GM21723 (cell line): ENCODE measurements around the gene MTNR1A.
A peak's percentile ranks its signal among the peaks of the same experiment; 100 is the strongest.

Experiments
- ATAC-seq: cut with Tn5 transposase; IDR thresholded peaks from one replicate; pipeline ENCODE4 v1.9.1; 2021; ENCODE audit warnings: mild to moderate bottlenecking, moderate library complexity; ENCODE audit not compliant: unreplicated experiment

Gene MTNR1A

DNA sequence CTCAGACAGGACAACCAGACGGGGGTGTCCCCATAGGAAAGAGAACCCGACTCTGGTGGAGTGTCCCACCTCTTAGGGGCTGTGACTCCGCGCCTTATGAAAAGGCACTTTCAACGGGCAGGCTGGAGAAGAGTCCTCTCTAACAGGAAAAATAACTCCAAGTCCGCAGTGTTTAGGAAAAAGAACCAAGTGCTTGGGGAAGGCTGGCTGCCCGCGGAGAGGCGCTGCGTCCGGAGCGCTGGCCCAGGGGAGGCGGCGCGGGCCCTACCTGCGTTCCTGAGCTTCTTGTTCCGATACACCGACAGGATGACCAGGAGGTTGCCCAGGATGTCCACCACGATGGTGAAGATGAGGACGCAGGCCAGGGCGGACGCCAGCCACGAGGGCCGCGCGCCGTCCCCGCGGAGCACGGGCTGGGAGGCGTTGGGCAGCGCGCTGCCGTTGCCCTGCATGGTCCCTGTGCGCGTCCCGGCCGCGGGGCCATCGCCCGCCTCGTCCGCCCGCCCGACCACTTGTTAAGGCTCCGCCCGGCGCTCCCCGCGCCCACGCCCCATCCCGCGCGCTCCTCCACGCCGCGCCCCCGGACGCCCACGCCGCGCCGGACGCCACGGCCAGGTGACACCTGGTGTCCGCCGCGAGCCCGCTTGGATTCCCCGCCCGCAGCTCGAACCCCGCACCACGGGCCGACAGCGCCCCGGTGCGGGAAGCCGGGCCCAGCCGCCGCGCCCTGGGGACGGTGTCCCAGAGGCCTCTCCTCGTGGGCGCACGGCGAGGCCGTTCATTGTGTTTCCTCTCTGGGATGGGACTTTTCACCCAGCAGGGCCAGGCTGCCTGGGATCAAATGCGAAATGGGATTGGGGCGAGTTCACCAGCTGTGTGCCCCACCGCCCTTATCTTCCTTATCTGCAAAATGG lies at the start of gene MTNR1A:
TSS of gene MTNR1A (minus strand) at position 654 of the 914 bp plus-strand sequence. CDS start at position 452, 202 bp downstream.
- no peak for ATAC-seq

DNA sequence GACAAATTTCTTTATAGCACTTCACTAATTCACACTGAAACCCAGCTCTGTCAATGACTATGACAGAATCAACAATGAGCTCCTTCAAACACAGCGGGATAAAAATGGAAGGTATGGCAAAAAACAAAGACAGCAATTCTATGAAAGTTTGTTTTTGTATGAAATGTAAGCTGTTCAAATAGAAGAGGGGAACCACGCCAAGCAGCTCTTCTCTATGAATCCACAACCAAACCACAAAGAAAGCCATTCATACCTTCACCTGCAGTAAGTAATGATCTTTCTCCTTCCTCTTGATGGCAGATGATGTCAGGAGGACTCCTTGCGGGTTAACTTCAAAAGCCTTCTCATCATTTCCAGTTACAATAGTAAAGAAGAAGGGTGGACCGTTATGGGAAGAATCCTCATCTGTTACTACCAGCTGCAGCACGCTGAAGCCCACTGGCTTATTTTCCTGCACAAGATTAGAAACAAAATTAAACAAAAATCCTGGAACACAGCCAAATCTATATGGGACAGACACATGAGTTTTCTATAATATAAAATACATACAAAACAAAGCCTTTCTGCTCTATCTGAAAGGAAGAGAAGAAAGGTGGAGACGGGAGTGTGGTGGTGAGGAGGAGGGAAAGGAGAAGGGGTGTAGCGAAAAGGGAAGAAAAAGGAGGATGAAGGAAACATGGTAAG lies 48.9 kb upstream of the MTNR1A start:
- no peak for ATAC-seq

DNA sequence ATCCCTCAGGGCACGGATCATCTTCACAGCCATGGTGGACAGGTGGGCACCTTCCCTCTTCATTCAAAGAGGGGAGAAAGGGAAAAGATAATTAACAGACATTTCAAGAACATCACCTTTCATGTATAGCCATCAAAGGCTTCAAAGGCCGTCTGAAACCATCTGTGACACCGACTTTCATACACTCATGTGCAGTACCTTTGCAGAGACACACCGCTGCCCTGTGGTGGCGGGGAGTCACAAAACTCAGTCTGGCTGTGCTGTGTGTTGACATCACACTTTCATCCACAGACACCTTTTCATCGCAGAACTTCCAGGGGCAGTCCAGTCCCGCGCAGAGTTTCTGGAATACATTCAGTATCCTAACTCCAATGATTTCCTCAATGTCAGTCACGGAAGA lies 47.6 kb upstream of the MTNR1A start:
- no peak for ATAC-seq

DNA sequence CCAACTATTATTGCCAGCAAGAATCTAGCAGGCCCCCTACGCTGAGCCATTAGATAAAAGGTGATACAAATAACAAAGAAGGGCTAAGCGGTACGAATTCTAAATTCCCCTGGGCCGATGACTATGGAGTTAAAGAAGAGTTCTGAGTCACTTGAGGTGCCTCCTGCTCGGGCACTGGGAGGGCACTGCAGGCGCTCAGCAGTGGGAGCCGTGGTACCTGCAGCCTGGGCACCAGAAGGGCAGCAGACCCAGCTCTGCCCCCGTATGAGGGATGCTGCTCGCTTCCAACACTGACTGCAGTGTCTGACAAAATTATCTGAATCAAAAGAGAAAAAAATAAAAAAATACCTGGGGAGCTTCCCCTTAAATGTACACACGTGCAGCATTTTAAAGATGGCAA lies 44.1 kb upstream of the MTNR1A start:
- no peak for ATAC-seq

DNA sequence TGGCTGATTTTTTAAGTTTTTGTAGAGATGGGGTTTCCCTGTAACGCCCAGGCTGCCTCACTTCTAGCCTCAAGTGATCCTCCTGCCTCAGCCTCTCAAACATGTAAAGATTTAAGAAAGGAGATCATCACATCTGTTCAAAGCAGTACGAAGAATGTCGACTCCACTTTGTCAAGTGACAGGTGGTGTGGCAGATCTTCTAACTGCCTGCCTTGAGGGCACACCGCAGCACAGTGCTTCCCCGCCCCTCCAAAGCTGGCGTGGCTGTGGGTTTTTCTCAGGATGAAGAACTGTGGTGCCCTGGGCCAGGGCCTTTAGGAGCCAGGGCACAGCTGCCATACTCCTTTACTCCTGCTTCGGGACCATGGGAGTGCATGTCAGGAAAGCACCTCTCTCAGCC lies 43.3 kb upstream of the MTNR1A start:
- no peak for ATAC-seq

DNA sequence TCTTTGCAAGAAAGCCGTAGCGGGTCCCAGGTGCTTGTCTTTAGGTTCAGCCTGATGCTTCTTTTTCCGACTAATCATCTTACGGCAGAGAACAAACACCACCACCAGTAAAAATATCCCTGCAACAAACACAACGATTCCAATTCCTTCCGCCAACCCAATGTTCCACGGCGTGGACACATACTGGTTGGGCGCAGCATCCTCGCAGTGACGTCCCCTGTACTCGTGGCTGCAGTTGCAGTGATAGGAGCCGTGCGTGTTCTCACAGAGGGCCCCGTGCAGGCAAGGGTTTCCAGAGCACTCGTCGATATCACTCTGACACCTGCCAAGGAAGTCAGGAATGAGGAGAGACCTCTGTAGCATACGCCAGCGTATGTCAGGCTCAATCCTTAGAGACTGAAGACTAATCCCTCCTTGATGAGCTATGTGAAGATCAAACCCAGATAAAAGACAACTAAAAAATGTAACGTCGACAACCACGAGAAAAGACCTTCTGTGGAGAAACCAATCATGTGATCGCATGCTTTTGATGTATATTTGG lies 41.6 kb upstream of the MTNR1A start:
- no peak for ATAC-seq

DNA sequence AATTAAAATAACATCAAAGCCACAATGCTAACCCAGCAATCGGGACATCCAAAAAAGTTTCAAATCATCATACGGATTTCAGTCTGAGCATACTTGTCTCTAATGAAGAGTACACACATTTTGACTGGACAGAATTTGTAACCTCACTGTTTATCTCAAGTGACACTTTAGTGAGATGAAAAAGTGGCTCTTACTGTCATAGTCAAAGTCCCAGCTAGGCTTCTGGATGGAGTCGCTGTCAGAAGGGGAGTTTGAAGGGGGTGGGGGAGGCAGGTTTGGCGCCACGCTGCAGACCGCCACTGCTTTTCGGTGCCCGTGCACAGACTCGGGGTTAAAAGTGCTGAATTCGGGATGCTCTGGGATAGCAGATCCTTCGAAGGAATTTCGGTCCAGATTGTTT lies 41.0 kb upstream of the MTNR1A start:
- ATAC-seq = no peak

DNA sequence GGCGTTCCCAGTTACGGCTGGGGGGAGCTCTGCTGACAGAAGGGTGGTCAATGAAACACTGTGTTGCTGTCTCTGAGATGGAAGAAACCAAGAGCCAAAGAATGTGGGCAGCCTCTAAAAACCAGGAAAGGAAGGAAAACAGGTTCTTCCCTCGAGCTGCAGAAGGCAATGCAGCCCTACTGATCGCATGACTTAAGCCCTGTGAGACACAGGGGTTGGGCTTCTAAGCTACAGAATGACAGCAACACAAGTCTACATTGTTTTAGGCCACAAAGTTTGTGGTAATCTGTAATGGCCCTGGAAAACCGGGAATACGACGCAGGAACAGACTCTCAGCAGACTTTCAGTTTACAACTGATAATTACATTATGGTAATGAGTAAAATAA lies 38.2 kb upstream of the MTNR1A start:
- no peak for ATAC-seq

DNA sequence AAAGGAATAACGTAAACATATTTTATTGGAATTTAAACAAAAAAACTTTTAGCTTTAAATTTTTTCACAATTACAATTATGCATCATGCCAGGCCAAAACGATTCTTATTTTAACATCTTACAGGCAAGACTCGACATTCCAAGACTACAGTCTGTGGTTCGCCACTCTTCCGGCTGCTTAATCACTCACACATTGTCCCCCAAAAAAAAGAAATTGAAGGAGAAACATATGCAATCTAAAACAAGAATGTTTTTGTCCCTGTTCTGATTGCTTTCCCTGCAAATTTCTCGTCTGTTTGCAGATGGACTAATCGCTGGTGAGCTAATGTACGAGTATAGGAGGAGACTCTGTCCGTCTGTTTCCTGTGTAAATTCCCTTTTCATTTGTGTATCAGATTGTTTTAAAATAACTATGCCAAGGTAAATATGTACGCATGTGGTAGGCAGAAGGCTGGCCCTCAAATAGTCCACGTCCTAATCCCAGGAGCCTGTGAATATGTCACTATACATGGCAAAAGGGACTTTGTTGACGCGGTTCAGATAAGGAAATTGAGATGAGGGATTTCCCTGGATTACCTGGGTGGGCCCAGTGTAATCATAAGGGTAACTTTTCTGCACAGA lies 37.7 kb upstream of the MTNR1A start:
- no peak for ATAC-seq

DNA sequence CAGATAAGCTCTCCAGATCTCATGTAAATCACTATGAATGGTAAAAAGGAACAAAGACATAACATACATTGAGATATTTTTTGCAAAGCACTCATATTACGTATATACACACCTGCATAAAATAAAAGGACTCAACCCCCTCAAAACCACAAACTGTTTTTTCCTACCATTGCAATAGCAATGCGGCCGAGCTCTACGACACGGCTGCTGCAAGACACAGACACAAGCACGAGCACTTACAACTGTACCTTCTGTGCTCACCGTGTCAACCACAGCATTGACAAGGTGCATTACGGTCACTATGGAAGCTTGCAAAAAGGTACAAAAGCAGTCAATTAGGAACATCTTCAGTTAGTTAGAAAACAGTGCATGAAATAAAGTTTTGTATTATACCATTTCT lies 37.1 kb upstream of the MTNR1A start:
- no peak for ATAC-seq

DNA sequence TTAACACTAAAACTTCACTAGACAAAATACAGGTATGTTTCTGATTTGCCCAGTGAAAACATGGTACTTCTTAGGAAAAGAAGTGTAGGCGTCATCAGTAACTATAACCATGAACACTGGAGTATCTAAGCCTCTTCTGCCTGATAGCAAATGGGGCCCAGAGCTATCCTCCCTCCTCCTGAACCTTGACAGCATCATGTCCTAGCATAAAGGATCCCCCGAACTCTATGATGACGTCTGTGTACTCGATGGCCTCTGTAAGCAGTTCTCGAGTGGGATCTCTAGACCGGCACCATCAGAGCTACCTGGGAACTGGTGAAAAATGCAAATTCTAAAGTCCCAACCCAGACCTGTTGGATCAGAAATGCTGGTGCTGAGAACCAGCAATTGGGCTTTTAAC lies 36.3 kb upstream of the MTNR1A start:
- ATAC-seq = no peak

DNA sequence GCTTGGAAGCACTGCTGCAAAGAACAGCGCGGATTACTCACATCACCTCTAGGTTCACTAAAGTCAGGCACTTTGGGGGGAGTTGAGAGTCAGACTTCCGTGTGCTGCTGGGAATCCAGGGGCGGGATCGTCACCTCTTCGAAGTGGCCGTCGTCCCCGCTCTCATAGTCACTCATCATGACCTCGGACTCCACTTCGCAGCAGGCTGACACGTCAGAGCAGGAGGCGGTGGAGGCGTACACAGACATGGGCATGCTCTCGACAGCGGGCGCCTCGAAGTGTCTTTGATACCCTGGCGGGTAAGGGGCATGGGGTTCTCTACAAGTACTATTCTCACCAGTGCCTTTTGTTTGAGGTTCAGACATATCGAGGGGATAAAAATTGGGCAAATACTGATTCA lies 33.1 kb upstream of the MTNR1A start:
- ATAC-seq = no peak

DNA sequence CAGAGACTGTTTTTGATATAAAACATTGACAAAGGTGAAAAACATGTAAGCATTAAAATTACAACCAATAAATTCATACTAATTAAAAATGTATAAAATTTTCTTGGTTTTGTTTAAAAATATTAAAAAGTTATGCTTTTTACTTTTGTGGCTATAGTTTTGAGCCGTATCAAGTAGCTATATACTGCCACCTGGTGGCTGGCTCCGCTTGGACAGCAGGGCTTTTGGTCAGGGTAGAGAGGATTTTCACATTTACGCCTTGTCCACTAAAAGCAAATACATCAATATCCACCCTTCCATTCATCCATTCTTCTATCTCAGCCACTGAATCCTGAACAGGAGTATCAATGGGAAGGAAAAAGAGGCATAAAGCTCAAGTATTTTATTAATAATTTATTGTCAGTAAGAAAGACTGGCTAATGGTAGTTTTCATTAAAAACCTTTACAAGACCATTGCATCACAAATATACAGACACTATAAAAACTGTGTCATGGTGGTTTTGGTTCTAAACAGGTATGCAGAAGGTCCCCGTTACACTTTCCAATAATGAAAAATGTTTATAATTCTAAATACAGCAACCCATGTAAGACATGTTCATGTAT lies 32.1 kb upstream of the MTNR1A start:
- peak; percentile 79 for ATAC-seq

DNA sequence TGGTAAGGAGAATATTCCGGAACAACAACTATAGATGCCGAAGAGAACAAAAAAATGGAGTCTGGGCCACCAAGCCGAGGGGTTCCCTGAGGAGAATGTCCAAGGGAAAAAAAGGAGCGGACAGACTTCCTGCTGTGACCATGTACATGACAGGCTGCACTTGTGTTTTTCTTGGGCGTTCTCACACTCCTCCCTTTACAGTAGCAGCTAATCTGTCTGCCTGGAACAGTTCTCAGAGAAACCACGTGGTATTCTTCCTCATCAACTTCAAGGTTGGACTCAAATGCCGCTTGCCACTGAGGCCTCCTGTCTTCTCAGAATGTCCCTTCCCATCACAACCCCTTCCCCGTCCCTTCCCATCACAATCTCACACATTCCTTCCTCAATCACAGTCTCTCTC lies 30.8 kb upstream of the MTNR1A start:
- ATAC-seq = no peak

DNA sequence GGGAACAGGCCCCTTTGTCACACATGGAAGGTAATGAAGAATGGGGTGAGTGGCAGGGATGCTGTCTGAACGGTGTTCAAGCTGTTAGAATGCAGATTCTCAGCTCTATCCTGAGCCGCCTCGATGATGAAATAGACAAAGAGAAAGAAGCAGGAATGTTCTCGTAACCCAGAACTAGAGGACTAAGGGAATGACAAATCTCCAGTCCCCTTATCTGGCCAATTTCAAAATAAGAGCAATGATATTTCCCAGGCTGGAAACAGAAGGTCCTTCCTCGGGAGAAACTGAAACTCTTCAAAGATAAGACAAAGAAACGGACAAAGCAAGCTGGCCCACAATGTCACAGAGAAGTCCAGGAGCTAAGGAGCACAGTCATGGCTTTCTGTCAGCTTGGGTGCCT lies 29.5 kb upstream of the MTNR1A start:
- ATAC-seq = no peak

DNA sequence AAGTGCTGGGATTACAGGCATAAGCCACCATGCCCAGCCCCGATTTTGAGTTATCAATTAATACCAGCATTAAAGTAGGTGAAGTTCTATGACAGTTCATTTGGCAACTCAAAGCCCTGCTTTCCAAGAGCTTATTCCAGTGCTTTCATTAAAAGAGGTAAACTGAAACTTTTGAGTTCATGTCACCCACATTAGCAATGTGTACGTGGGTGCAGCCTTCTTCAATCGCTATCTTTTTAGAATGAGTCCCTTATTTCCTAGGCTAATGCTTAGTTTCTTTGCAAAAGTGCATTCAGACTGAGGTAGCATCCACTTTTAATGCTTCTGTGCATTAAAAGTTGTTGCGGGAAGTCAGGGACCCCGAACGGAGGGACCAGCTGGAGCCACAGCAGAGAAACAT lies 26.1 kb upstream of the MTNR1A start:
- no peak for ATAC-seq

DNA sequence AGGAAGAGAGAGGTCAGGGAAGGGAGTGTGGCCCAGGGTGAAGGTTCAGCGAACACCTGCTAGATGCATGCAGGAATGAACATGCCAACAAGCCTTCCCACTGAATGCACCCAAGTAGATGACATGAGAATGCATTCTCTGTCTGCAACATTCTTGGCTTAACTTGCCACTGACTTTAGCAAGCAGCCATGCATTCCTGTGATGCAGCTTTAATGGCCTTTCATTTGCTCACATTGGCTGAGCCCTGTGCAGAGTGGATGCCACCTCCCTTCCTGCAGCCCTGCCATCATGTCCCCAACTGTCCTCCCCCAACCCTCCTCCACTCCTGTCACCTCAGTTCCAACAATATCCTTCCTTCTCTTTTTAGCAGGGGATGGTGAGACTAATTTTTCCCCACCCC lies 25.3 kb upstream of the MTNR1A start:
- no peak for ATAC-seq

DNA sequence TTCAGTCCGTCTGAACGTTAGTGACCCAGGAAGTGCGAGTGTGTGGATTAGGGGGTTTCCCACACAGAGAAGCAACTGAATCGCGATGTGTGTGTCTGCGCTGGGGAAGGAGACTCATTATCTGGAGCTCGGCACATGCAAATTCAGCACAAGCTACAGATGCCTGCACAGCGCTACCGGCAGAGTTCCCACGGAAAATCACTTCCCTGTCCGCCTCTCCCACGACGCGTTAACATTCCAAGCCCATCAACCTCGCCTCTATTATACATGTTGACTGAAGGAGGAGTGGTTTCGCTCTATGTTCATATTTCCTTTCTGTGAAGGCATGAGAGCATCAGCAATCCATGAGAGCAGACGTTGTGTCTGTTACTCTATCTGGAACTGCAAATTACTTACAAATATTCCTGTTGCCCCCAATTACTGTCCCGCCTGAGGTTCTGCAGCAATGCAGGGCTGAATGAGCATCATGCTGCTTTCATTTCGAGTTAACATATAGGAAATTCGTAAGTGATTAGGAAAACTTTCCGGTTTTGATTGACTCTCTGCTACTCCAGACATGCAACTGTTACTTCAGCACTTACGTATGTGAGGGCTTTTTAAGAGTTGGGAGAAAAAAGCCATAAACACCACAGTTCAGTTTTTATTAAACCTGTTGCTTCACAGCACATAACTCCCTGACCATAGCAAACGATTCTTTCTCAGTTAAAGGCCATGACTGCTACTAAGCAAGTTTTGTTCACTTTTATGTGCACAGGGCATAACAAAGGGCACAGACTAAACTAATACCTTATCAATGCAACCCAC lies 15.0 kb upstream of the MTNR1A start:
- no peak for ATAC-seq

DNA sequence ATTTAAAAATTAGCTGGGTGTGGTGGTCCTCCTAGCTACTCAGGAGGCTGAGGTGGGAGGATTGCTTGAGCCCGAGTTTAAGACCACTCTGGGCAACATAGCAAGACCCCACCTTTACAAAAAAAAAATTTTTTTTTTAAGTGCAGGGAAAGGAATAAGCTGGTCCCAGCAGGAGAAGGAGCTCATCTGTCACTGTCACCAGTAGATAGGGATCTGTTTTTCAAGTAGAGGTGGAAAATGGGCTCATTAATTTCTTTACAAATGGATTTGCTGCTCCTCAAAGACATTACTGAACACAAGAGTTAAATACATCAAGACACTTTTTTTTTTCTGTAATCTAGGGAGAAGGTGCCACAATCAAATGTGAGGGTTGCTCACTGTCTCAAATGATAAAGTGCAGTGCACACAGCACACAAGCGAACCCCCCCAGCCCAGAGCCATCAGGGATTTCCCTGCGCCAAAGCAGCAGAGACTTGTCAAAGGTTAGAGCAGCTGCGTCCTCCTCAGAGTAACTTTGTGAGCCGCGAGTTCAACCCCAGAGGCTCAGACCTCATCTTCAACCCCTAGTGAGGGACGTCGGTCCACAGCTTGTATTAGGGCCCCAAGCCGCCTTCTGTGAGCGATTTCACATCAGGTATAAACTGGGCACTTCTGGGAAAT lies 14.3 kb upstream of the MTNR1A start:
- ATAC-seq = no peak

DNA sequence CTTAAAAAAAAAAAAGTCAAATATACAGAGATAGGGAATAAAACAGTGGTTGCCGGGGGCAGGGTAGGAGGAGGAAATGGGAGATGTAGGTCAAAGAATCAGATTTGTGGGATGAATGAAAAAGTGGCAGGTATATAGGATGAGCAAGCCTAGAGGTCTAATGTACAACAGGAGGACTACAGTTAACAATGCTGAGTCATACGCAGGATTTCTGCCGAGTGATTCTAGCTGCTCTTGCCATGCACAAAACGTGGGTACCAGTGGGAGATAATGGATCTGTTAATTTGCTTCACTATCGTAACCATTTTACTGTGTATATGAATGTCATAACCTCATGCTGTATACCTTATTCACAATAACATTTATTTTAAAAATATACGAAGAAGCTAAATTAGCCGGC lies 10.7 kb upstream of the MTNR1A start:
- no peak for ATAC-seq
